Activated CD8-positive, alpha-beta memory T cell treated with anti-CD3 and anti-CD28 coated beads for 4 hours (primary cell): ENCODE measurements around the gene CASZ1.

Experiments used
- DNase-seq, 2 donors: peaks; one replicate each; pipeline ENCODE4 v3.0.0-alpha.2; 2020; ENCODE audit warnings: low read depth in 2 of 2

CASZ1 gene

GRCh38 chr1:10793129-10793651 is 3.3 kb downstream of the CASZ1 start:
- no peak for DNase-seq

DNA sequence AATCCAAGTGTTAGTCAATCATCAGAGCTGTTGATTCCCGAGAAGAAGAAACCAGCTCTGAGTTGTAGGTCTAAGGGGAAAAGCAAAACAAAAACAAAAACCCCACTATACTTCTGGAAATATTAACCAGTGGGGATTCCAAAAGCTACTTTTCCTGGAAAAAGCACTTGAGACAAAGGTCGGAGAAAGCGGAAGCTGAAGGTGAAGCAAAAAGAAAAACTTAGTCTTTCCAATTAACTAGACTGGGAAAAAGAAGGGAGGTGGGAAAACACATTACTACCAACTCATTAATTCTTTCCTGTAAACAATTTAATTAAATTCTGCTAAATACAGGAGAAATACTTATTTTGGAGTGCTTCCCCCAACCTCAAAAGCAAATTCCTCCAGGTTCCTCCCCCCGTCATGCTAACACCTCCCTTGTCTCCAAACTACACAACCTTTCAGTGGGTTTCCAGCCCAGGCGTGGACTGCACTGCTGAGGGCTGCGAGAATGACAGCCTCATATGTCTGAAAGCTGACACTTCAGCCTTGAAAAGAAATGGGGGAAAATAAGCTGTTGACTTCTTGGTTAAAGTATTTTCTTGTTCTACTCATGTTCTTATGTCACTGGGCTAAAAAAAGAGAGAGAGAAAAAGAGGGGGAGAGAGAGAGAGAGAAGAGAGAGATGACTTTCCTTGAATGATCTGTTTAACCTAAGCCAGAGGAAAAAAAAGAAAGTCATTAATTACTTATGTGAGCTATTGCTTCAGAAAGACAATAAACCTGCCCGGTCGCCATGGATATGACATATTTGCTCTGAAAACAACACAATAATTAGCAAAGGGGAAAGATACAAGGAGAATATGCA is 5.1 kb downstream of the CASZ1 start:
- DNase-seq = no peak

GRCh38 chr1:10789803-10790702 is 6.4 kb downstream of the CASZ1 start:
- no peak for DNase-seq

GRCh38 chr1:10789047-10789791 is 7.2 kb downstream of the CASZ1 start:
- no peak for DNase-seq

- no peak for DNase-seq
These were observed 7.8 kb downstream of the CASZ1 start for GRCh38 chr1:10788592-10789006.

DNA sequence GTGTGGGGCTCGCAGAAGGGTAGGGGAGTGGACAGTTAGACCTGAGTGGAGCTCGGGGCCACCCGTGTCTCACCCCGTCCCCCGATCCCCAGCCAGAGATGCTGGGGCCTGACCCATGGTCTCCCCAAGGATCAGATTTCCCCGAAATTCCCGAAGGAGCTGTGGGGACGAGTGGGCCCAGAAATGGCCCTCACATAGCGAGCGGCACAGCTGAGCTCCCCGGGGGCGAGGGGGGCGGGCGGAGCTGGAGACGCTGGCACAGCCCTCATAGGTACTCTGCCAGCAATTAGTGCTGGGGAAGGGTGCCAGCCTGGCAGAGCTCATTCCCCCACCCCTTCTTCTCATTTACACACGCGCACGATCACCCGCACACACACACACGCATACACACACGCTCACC is 9.2 kb downstream of the CASZ1 start:
- no peak for DNase-seq

- no peak for DNase-seq
These were observed 10.5 kb downstream of the CASZ1 start for GRCh38 chr1:10785728-10786638.

- DNase-seq = no peak
These were observed 11.3 kb downstream of the CASZ1 start for GRCh38 chr1:10784998-10785727.

DNA sequence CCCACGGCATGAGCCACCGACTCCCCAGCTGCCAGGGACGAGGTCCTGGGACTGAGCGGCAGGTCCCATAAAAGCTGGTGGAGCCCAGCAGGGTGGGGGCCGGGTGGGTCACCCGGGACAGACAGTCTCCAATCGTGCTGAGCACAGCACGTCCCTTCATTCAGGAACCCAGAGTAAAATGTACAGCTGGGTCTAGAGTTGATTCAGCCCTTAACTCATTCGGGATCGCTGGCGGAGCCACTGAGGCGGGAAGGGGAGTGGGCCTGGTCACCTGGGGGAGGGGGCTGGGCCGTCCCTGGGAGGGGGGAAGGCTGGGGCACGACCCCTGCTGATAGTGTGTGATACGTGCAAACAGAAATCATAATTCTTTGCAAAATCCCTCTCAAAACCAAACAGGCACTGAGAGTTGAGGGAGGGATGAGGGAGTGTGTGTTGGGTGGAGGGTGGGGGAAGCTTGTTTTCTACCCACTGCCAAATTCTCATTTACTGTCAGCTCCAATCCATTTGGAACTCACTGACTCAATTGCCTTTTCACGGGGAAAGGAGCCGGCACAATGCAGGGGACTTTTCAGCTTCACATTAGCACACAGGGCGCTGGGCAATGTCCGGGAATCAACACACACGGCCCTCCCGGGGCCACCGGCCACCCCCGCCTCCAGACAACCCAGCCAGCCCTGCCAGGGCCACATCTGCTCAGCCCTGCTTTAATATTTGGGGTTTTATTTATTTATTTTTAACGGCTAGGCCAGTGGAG is 13.8 kb downstream of the CASZ1 start:
- DNase-seq = no peak

- no peak for DNase-seq
These were observed 15.3 kb downstream of the CASZ1 start for GRCh38 chr1:10781137-10781536.

DNA sequence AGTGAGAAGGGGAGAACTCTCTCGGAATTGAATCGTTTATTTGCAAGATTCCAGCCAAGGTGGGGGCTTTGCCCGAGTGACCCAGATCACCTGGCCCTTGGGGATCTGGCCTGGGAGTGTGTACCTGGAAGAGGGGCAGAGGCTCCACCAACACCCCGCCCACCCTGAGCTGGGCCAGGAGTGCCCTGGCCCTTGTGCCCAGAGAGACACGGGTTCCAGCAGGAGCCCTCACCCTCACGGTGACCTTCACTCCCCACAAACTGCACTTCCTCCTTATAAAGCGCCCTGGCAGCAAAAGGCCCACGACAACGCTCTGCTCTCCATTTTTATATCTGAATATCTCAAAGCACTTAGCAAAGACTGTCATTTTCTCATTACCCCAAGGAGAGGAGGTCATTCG is 16.6 kb downstream of the CASZ1 start:
- no peak for DNase-seq

- DNase-seq = no peak
These were observed 17.2 kb downstream of the CASZ1 start for GRCh38 chr1:10779201-10779600.

DNA sequence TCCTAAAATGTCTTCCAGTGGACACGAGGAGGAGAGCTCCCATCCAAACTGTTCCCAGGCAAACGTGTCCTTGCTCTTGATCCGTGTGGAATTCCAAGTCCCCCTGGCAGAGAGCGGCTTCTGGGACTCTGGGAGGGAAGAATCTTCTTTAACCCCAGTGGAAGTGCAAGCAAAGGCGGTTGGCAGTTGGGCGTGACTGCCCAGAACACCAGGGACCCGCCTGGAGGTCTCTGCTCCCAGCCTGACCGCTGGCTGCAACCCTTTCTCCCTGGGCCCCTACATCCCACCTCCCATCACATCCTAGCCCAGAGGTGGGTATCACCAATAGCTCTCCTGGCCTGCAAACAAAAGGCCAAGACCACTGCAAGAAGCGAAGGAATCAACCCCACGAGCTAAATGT is 17.8 kb downstream of the CASZ1 start:
- DNase-seq = no peak

- no peak for DNase-seq
These were observed 18.5 kb downstream of the CASZ1 start for GRCh38 chr1:10777749-10778574.

- no peak for DNase-seq
These were observed 20.1 kb downstream of the CASZ1 start for GRCh38 chr1:10776190-10776905.

- no peak for DNase-seq
These were observed 20.7 kb downstream of the CASZ1 start for GRCh38 chr1:10775763-10776162.

- no peak for DNase-seq
These were observed 21.7 kb downstream of the CASZ1 start for GRCh38 chr1:10774615-10775310.
